PC-9 (cell line): ENCODE results near the gene RRH. TPM values are rescaled to one million over a fixed set of nuclear protein-coding genes. Genes with fewer than 3 reads are reported as not detected.
"Not testable (repeated sequence)": the region's sequence is repeated elsewhere in the genome, so short reads cannot be mapped to it uniquely, and the experiment has no call there.

Experiments used
- Bru-seq: library from RNA; stranded (reverse); fragments of 400-500 nt; gene quantifications from one replicate; lab custom pipeline; 2021; lab: Mats Ljungman, UMichigan
- BruChase-seq, 2 experiments: library from RNA; stranded (reverse); fragments of 400-500 nt; gene quantifications; one replicate each; lab custom pipeline; 2021; lab: Mats Ljungman, UMichigan
- BruUV-seq: library from RNA; stranded (reverse); fragments of 400-500 nt; replicated peaks from 2 replicates; lab custom pipeline; 2021; lab: Mats Ljungman, UMichigan
- CTCF ChIA-PET: fragments of 300-600 bp; sonication (Branson Sonifier 250); formaldehyde crosslinking; loops from one replicate; lab custom pipeline; 2022; ENCODE audit warnings: antibody characterized with exemption; lab: Charles Lee
- POLR2A ChIA-PET: fragments of 300-600 bp; sonication (Branson Sonifier 250); formaldehyde crosslinking; loops from one replicate; lab custom pipeline; 2022; ENCODE audit warnings: antibody characterized with exemption; ENCODE audit not compliant: unreplicated experiment; lab: Charles Lee
- DNase-seq, 2 experiments: peaks; one replicate each; pipeline versions ENCODE4 v3.0.0 to v3.0.0-alpha.2; 2015 to 2022; ENCODE audit warnings: mixed read lengths in 1 of 2
- H2AFZ ChIP-seq: fragments of 200-600 bp; sonication (generic); 2 replicates; pipeline ENCODE4 v1.8.1; 2017; ENCODE audit warnings: antibody characterized with exemption
- H3F3A ChIP-seq: fragments of 200-600 bp; sonication (generic); 2 replicates; pipeline ENCODE4 v1.8.1; 2017; ENCODE audit warnings: antibody characterized with exemption, mild to moderate bottlenecking, low read depth; ENCODE audit not compliant: insufficient read depth
- H3K27ac ChIP-seq: fragments of 200-600 bp; sonication (generic); 2 replicates; pipeline ENCODE4 v1.6.1; 2016; ENCODE audit warnings: mixed run types
- H3K27me3 ChIP-seq: fragments of 200-600 bp; sonication (generic); 2 replicates; pipeline ENCODE4 v1.6.1; 2016; ENCODE audit warnings: low read depth, mixed run types; ENCODE audit not compliant: insufficient read depth
- H3K36me3 ChIP-seq: fragments of 200-600 bp; sonication (generic); 2 replicates; pipeline ENCODE4 v1.6.1; 2016; ENCODE audit warnings: low read depth, mixed run types
- H3K4me1 ChIP-seq: fragments of 200-600 bp; sonication (generic); replicated peaks from 2 replicates; pipeline ENCODE4 v1.6.1; 2016; ENCODE audit warnings: mixed run types; ENCODE audit not compliant: insufficient read depth
- H3K4me2 ChIP-seq: fragments of 200-600 bp; sonication (generic); 2 replicates; pipeline ENCODE4 v1.6.1; 2017; ENCODE audit warnings: mixed run types
- H3K4me3 ChIP-seq: fragments of 200-600 bp; sonication (generic); 2 replicates; pipeline ENCODE4 v1.6.1; 2016; ENCODE audit warnings: mixed run types
- H3K79me2 ChIP-seq: fragments of 200-600 bp; sonication (generic); 2 replicates; pipeline ENCODE4 v1.6.1; 2017; ENCODE audit warnings: low read depth, mixed run types
- H3K9me2 ChIP-seq: fragments of 200-600 bp; sonication (generic); 2 replicates; pipeline ENCODE4 v1.8.1; 2017; ENCODE audit warnings: mild to moderate bottlenecking; ENCODE audit not compliant: insufficient read depth
- H3K9me3 ChIP-seq: fragments of 200-600 bp; sonication (generic); 2 replicates; pipeline ENCODE4 v1.8.1; 2016; ENCODE audit warnings: low read depth; ENCODE audit not compliant: insufficient read depth
- H4K20me1 ChIP-seq: fragments of 200-600 bp; sonication (generic); 2 replicates; pipeline ENCODE4 v1.8.1; 2017; ENCODE audit not compliant: insufficient read depth
- CTCF ChIP-seq: fragments of 200-600 bp; sonication (generic); conservative IDR thresholded peaks from 2 replicates; pipeline ENCODE4 v1.6.1; 2017; ENCODE audit warnings: mixed run types, antibody characterized with exemption, mild to moderate bottlenecking, moderate library complexity
- EZH2 ChIP-seq: fragments of 200-600 bp; sonication (generic); IDR thresholded peaks from 2 replicates; pipeline ENCODE4 v1.8.0; 2017; ENCODE audit warnings: antibody characterized with exemption, low read depth
- intact Hi-C: fragments of 100-400 bp; cut with micrococcal nuclease; formaldehyde crosslinking; loops from one replicate; pipeline ENCODE4 v1.10.0; 2022; ENCODE audit not compliant: unreplicated experiment
- long read RNA-seq: library from polyadenylated mRNA; stranded (forward); transcript quantifications from one replicate; pipeline ENCODE4 v2.0.0, GENCODE V29; 2022
- total RNA-seq: library from RNA; stranded (reverse); gene quantifications from 2 replicates; pipeline ENCODE4 v1.2.3, GENCODE V29; 2021

Gene RRH
- total RNA-seq (0.24 TPM in 1 of 2 replicates, not detected in the other), Bru-seq, nascent RNA (percentile 50 among the genes with signal in this experiment), BruChase-seq, experiment 1, labeled RNA remaining after a 2-hour chase (percentile 61 among the genes with signal in this experiment), BruChase-seq, experiment 2, labeled RNA remaining after a 6-hour chase (percentile 58 among the genes with signal in this experiment)
- long read RNA-seq = 0 reads

- TF ChIP-seq CTCF (no peak), EZH2 (no peak)
- Histone ChIP-seq H3F3A (0 out of 2 replicates have a peak, but pooled peaks cover 8% of the 10 kb centered on the region), H3K79me2 (no peaks in the 10 kb centered on the region), H2AFZ (no peak within 1 kb of the TSS), H3K4me3 (no peak within 1 kb of the TSS), H3K36me3 (peaks cover 4% of the 10 kb centered on the region; the same call in 1 of the 2 replicates), H3K27me3 (no peaks in the 10 kb centered on the region), H3K9me2 (no peaks in the 10 kb centered on the region), H3K27ac (no peak within 1 kb of the TSS), H3K9me3 (no peaks in the 10 kb centered on the region), H3K4me1 (no peaks in the 10 kb centered on the region), H3K4me2 (no peak within 1 kb of the TSS), H4K20me1 (no peaks in the 10 kb centered on the region)
- intact Hi-C loops = loop anchor here (5.0 kb wide), 1 partner anchor 95 kb away; no protein-coding TSS in a partner anchor
- no TSS peak for BruUV-seq
- POLR2A ChIA-PET = interaction anchor here (0.6 kb wide), 1 partner anchor 13 kb away, joined by 7 read pairs; no protein-coding TSS in a partner anchor
- DNase-seq = no peak
- CTCF ChIA-PET = no interaction called here
These were observed at the start of gene RRH for GRCh38 chr4:109827672-109828071. Gene RRH (plus strand): TSS chr4:109827972. CDS start chr4:109828028, 56 bp downstream.

GRCh38 chr4:109782092-109782491 is 45.7 kb upstream of the RRH start:
- H3K4me1 ChIP-seq, H3K9me2 ChIP-seq, H3K27me3 ChIP-seq, H3K4me2 ChIP-seq, POLR2A ChIA-PET, BruUV-seq, H3K79me2 ChIP-seq, intact Hi-C loops, H3K36me3 ChIP-seq, H3K9me3 ChIP-seq, H3F3A ChIP-seq, CTCF ChIA-PET, H2AFZ ChIP-seq, H3K27ac ChIP-seq, H3K4me3 ChIP-seq, DNase-seq, H4K20me1 ChIP-seq: not testable (repeated sequence)

GRCh38 chr4:109786846-109787245 is 40.9 kb upstream of the RRH start:
- CTCF ChIA-PET = no interaction called here
- no peak overlapping the region for H3K27ac ChIP-seq
- BruUV-seq = no TSS peak
- TF ChIP-seq CTCF = no peak
- TF ChIP-seq EZH2 = no peak
- H3F3A ChIP-seq = no peaks in the 10 kb centered on the region
- intact Hi-C loops = no loop called here
- no peaks in the 10 kb centered on the region for H3K27me3 ChIP-seq
- H3K9me3 ChIP-seq = no peaks in the 10 kb centered on the region
- H2AFZ ChIP-seq = no peak overlapping the region
- H3K36me3 ChIP-seq = no peaks in the 10 kb centered on the region
- no peak for DNase-seq
- H3K4me3 ChIP-seq = no peak overlapping the region
- no peaks in the 10 kb centered on the region for H3K79me2 ChIP-seq
- POLR2A ChIA-PET = no interaction called here
- no peaks in the 10 kb centered on the region for H3K9me2 ChIP-seq
- H4K20me1 ChIP-seq = no peaks in the 10 kb centered on the region
- H3K4me2 ChIP-seq = no peak overlapping the region
- H3K4me1 ChIP-seq = no peaks in the 10 kb centered on the region
